Measurements from ENCODE around the gene RAB14. TPM values are rescaled to one million over a fixed set of nuclear protein-coding genes. Genes with fewer than 3 reads are reported as not detected.

Gene RAB14
- total RNA-seq, 1 experiment from 2014 or later = 63.1 TPM

DNA sequence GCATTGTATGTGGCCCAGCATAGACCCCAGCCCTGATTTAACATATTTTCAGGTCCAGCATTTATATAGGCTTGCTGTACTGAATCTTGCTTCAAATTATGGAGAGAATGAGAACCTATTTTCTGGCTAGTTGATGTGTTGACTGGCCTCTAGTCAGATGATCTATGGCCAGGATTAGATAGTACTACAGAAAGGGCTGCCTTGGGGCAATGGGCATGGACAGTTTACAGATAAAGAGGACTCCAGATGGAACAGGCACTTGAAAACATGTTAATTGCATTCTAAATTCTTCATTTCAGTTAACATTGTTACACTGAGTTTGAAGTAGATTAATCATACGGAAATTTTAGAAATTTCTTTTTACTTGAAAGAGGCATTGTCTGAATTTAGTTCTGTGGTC is 61.5 kb downstream of the RAB14 start:
- ChIA-PET CTCF (no interaction called here), RAD21 (ENCODE audit: low non-redundant PET in 1 of 2, low total read pairs in 2 of 2, uncharacterized antibody in 2 of 2, unreplicated experiment in 2 of 2) (no interaction called here), POLR2A (interaction anchor here (1.9 kb wide), 1 partner anchor 19 kb away, joined by 5 read pairs; no protein-coding TSS in a partner anchor)
- Histone ChIP-seq H3K9me3 (ENCODE audit: control insufficient read depth in 1 of 2, insufficient read depth in 1 of 2, low read depth in 1 of 2, low read length in 2 of 2) (no peaks in the 10 kb centered on the region), H3K27ac (ENCODE audit: low read depth, low read length) (no peak overlapping the region), H3K9me2 (ENCODE audit: insufficient read depth) (no peaks in the 10 kb centered on the region), H3K4me3 (replicated peaks in 1 of 2; ENCODE audit: low read depth in 1 of 2, low read length in 2 of 2) (no peak overlapping the region), H3K27me3 (ENCODE audit: insufficient read depth, low read length) (no peaks in the 10 kb centered on the region), H3K36me3 (ENCODE audit: control insufficient read depth in 1 of 2, insufficient read depth in 2 of 2, low read length in 2 of 2) (peaks cover 0 to 9% of the 10 kb centered on the region in 2 experiments; a peak in 3 of 4 replicates), H2AFZ (ENCODE audit: low read depth, low read length, poor library complexity, severe bottlenecking) (no peak overlapping the region), H3K9ac (ENCODE audit: low read length) (no peak overlapping the region), H3K79me2 (ENCODE audit: insufficient read depth, low read length) (no peaks in the 10 kb centered on the region), H3K4me2 (ENCODE audit: low read length) (no peak overlapping the region), H4K20me1 (ENCODE audit: insufficient read depth) (no peaks in the 10 kb centered on the region), H3K4me1 (ENCODE audit: control insufficient read depth in 1 of 2, insufficient read depth in 2 of 2, low read length in 2 of 2) (no peaks in the 10 kb centered on the region)
- DNase-seq (ENCODE audit: low read depth, low spot score) (no peak), ATAC-seq (no peak)
- TF ChIP-seq SRF (IDR thresholded peaks at IDR 0.05; ENCODE audit: low read depth) (no peak), RAD21 (IDR thresholded peaks at IDR 0.05; ENCODE audit: low read depth) (no peak), CEBPB (IDR thresholded peaks at IDR 0.05; ENCODE audit: low read depth) (no peak), EZH2phosphoT487 (IDR thresholded peaks at IDR 0.05; ENCODE audit: borderline replicate concordance) (no peak), TCF7L2 (IDR thresholded peaks at IDR 0.05; ENCODE audit: borderline replicate concordance, extremely low read depth, insufficient read depth, insufficient read length) (no peak), ZNF274 (IDR thresholded peaks at IDR 0.05; ENCODE audit: low read depth, low read length) (no peak), POLR2AphosphoS5 (IDR thresholded peaks at IDR 0.05; ENCODE audit: low read depth, low read length) (no peak), SP1 (IDR thresholded peaks at IDR 0.05; ENCODE audit: low read depth) (no peak), YY1 (IDR thresholded peaks at IDR 0.05; ENCODE audit: extremely low read depth, insufficient replicate concordance, low read depth, low read length) (no peak), POLR2A (IDR thresholded peaks at IDR 0.05; ENCODE audit: borderline replicate concordance, extremely low read depth, insufficient read depth, insufficient read length) (no peak), SIN3A (IDR thresholded peaks at IDR 0.05; ENCODE audit: low read depth) (no peak)
- TF ChIP-seq, protein P1, sequence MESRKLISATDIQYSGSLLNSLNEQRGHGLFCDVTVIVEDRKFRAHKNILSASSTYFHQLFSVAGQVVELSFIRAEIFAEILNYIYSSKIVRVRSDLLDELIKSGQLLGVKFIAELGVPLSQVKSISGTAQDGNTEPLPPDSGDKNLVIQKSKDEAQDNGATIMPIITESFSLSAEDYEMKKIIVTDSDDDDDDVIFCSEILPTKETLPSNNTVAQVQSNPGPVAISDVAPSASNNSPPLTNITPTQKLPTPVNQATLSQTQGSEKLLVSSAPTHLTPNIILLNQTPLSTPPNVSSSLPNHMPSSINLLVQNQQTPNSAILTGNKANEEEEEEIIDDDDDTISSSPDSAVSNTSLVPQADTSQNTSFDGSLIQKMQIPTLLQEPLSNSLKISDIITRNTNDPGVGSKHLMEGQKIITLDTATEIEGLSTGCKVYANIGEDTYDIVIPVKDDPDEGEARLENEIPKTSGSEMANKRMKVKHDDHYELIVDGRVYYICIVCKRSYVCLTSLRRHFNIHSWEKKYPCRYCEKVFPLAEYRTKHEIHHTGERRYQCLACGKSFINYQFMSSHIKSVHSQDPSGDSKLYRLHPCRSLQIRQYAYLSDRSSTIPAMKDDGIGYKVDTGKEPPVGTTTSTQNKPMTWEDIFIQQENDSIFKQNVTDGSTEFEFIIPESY (IDR thresholded peaks at IDR 0.05; ENCODE audit: extremely low read depth, insufficient replicate concordance, low read length) = no peak
- TF ChIP-seq, protein P2, sequence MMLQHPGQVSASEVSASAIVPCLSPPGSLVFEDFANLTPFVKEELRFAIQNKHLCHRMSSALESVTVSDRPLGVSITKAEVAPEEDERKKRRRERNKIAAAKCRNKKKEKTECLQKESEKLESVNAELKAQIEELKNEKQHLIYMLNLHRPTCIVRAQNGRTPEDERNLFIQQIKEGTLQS (IDR thresholded peaks at IDR 0.05) = no peak
- TF ChIP-seq, protein P3, sequence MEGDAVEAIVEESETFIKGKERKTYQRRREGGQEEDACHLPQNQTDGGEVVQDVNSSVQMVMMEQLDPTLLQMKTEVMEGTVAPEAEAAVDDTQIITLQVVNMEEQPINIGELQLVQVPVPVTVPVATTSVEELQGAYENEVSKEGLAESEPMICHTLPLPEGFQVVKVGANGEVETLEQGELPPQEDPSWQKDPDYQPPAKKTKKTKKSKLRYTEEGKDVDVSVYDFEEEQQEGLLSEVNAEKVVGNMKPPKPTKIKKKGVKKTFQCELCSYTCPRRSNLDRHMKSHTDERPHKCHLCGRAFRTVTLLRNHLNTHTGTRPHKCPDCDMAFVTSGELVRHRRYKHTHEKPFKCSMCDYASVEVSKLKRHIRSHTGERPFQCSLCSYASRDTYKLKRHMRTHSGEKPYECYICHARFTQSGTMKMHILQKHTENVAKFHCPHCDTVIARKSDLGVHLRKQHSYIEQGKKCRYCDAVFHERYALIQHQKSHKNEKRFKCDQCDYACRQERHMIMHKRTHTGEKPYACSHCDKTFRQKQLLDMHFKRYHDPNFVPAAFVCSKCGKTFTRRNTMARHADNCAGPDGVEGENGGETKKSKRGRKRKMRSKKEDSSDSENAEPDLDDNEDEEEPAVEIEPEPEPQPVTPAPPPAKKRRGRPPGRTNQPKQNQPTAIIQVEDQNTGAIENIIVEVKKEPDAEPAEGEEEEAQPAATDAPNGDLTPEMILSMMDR (IDR thresholded peaks at IDR 0.05 in 2 of 3, conservative IDR thresholded peaks at IDR 0.05 in 1 of 3; ENCODE audit: borderline replicate concordance in 1 of 3, insufficient read depth in 1 of 3, low read depth in 2 of 3, low read length in 2 of 3) = no peak
- intact Hi-C loops (cut with micrococcal nuclease) = no loop called here
- BruUV-seq (replicated peaks) = no TSS peak

Data from HCT116 (cell line).